Glutamatergic neuron (in vitro differentiated cells): ENCODE data around the gene AIP. TPM values are rescaled to one million over a fixed set of nuclear protein-coding genes. Genes with fewer than 3 reads are reported as not detected.

Source experiments
- DNase-seq: peaks from one replicate; pipeline ENCODE4 v3.0.0; 2022
- H3K27ac Mint-ChIP-seq: one replicate; pipeline ENCODE4 v1.8.0; 2020; ENCODE audit warnings: mild to moderate bottlenecking, mixed read lengths, inconsistent platforms; ENCODE audit not compliant: unreplicated experiment
- H3K27me3 Mint-ChIP-seq: one replicate; pipeline ENCODE4 v1.8.0; 2020; ENCODE audit warnings: mild to moderate bottlenecking, moderate library complexity, mixed read lengths, inconsistent platforms; ENCODE audit not compliant: unreplicated experiment
- H3K36me3 Mint-ChIP-seq: one replicate; pipeline ENCODE4 v1.8.0; 2020; ENCODE audit warnings: mild to moderate bottlenecking, mixed read lengths, inconsistent platforms; ENCODE audit not compliant: unreplicated experiment
- H3K4me1 Mint-ChIP-seq: one replicate; pipeline ENCODE4 v1.8.0; 2020; ENCODE audit warnings: mild to moderate bottlenecking, low read depth, mixed read lengths, inconsistent platforms; ENCODE audit not compliant: unreplicated experiment
- H3K4me3 Mint-ChIP-seq: one replicate; pipeline ENCODE4 v1.8.0; 2020; ENCODE audit warnings: mild to moderate bottlenecking, mixed read lengths, inconsistent platforms; ENCODE audit not compliant: unreplicated experiment
- H3K9me3 Mint-ChIP-seq: one replicate; pipeline ENCODE4 v1.8.0; 2020; ENCODE audit warnings: mild to moderate bottlenecking, moderate library complexity, mixed read lengths, inconsistent platforms; ENCODE audit not compliant: unreplicated experiment
- CTCF ChIP-seq: fragments of 200-600 bp; sonication (generic); IDR thresholded peaks from one replicate; pipeline ENCODE4 v1.5.0; 2021; ENCODE audit not compliant: partially characterized antibody, unreplicated experiment
- microRNA-seq: library from miRNA; unstranded; fragments of <30 nt; microRNA quantifications from one replicate; pipeline ENCODE4, GENCODE V29; 2020; ENCODE audit not compliant: unreplicated experiment
- total RNA-seq: library from RNA; stranded (reverse); fragmentation: NEBNext Ultra II Directional; extraction: Animal tissue kit (Norgen Biotek cat#: 25700); gene quantifications from one replicate; pipeline ENCODE4 v1.2.1, GENCODE V29; 2021; ENCODE audit not compliant: unreplicated experiment

AIP gene
- total RNA-seq, 1 donor from 2014 or later: 43.0 TPM

GRCh38 chr11:67539550-67539949 lies 56.7 kb downstream of the AIP start:
- peaks cover 7% of the 10 kb centered on the region for H3K36me3 Mint-ChIP-seq
- H3K27ac Mint-ChIP-seq: no peak overlapping the region
- H3K4me3 Mint-ChIP-seq: no peak overlapping the region
- H3K27me3 Mint-ChIP-seq: peaks cover 5% of the 10 kb centered on the region
- no peaks in the 10 kb centered on the region for H3K4me1 Mint-ChIP-seq
- TF ChIP-seq CTCF: no peak
- no peak for DNase-seq
- peaks cover 4% of the 10 kb centered on the region for H3K9me3 Mint-ChIP-seq

Small RNAs within 50 kb of the gene (microRNA-seq; reads per million reads assigned to microRNA genes)
- 0.69 reads per million for gene MIR6752

Other genes starting within 250 kb of the AIP start
- 52.2 TPM for gene GRK2, start 216.6 kb upstream of the AIP start, total RNA-seq
- 109 TPM for gene ANKRD13D, start 193.7 kb upstream of the AIP start, total RNA-seq
- gene SSH3, start 179.5 kb upstream of the AIP start, total RNA-seq: 8.3 TPM
- 15.4 TPM for gene POLD4, start 129.5 kb upstream of the AIP start, total RNA-seq
- gene CLCF1, start 109.4 kb upstream of the AIP start, total RNA-seq: not detected
- 12.1 TPM for gene RAD9A, start 91.0 kb upstream of the AIP start, total RNA-seq
- gene PPP1CA, start 81.2 kb upstream of the AIP start, total RNA-seq: 163 TPM
- not detected for gene TBC1D10C, start 78.9 kb upstream of the AIP start, total RNA-seq
- 0.07 TPM for gene CARNS1, start 67.3 kb upstream of the AIP start, total RNA-seq
- 69.0 TPM for gene RPS6KB2, start 54.5 kb upstream of the AIP start, total RNA-seq
- gene PTPRCAP, start 45.3 kb upstream of the AIP start, total RNA-seq: 2.1 TPM
- gene CORO1B, start 39.5 kb upstream of the AIP start, total RNA-seq: 88.8 TPM
- not detected for gene GPR152, start 30.3 kb upstream of the AIP start, total RNA-seq
- gene CABP4, start 27.7 kb upstream of the AIP start, total RNA-seq: not detected
- gene TMEM134, start 13.8 kb upstream of the AIP start, total RNA-seq: 41.9 TPM
- 25.6 TPM for gene PITPNM1, start 22.3 kb downstream of the AIP start, total RNA-seq
- gene CDK2AP2, start 25.1 kb downstream of the AIP start, total RNA-seq: 21.9 TPM
- not detected for gene CABP2, start 40.4 kb downstream of the AIP start, total RNA-seq
- gene GSTP1, start 100.8 kb downstream of the AIP start, total RNA-seq: 712 TPM
- 216 TPM for gene NDUFV1, start 123.9 kb downstream of the AIP start, total RNA-seq
- 5.8 TPM for gene NUDT8, start 146.9 kb downstream of the AIP start, total RNA-seq
- gene TBX10, start 156.7 kb downstream of the AIP start, total RNA-seq: not detected
- not detected for gene ACY3, start 167.7 kb downstream of the AIP start, total RNA-seq
- not detected for gene ALDH3B2, start 191.6 kb downstream of the AIP start, total RNA-seq